ENCODE data around the gene BORCS8.

The BORCS8 gene

DNA sequence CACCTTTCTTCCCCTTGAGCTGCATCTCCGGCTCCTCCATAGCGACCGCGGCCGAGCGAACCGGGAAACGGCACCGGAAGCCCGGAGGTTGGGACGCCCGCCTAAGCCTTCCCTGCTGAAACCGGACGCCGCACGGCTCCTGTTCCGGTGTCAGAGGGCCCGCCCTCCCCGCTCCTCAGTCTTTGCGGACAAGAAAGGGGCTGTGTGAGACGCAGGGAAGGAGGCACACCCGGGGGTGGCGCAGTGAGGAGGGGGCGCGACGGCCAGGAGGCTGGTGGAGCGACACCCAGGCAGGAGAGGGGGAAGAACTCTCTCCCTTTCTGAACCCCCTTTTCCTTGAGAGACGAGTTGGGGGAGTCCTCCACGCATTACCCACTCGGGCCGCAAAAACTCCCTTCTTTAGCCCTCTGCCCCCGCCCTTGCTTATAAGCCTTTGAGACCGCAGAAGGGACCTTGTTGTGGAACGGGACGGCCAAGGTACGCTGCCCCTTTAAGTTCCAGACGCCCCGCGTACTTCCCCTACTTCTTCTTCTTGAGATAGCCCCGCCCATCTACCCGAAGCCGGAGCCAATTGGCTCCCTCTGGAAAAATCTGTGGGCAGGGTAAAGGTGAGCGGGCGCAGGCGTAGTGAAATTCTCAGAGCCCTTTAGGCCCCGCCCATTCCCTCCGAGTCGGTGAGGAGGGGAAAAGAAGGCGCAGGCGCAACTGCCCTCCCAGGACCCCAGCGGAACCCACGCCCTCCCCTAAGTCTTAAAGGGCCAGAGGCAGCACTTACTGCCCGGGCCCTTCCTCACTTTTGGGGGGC is at the start of gene BORCS8, which contains the start of gene RFXANK:
Gene BORCS8 (minus strand): TSS at position 75 of the 805 bp plus-strand sequence. CDS start 35 bp downstream, at position 40.
Gene RFXANK (plus strand): TSS at position 181 of the 805 bp plus-strand sequence. CDS start 1,689 bp downstream, outside the sequence.
- DNase-seq (ENCODE audit: low read depth), result peak; percentile 98
- TF ChIP-seq, protein P1, sequence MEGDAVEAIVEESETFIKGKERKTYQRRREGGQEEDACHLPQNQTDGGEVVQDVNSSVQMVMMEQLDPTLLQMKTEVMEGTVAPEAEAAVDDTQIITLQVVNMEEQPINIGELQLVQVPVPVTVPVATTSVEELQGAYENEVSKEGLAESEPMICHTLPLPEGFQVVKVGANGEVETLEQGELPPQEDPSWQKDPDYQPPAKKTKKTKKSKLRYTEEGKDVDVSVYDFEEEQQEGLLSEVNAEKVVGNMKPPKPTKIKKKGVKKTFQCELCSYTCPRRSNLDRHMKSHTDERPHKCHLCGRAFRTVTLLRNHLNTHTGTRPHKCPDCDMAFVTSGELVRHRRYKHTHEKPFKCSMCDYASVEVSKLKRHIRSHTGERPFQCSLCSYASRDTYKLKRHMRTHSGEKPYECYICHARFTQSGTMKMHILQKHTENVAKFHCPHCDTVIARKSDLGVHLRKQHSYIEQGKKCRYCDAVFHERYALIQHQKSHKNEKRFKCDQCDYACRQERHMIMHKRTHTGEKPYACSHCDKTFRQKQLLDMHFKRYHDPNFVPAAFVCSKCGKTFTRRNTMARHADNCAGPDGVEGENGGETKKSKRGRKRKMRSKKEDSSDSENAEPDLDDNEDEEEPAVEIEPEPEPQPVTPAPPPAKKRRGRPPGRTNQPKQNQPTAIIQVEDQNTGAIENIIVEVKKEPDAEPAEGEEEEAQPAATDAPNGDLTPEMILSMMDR (conservative IDR thresholded peaks at IDR 0.05; ENCODE audit: control insufficient read depth, insufficient read depth, low read depth, low read length), result no peak
- H3K4me3 ChIP-seq (ENCODE audit: control insufficient read depth, low read depth, low read length), result peak within 1 kb of the TSS; percentile 98

DNA sequence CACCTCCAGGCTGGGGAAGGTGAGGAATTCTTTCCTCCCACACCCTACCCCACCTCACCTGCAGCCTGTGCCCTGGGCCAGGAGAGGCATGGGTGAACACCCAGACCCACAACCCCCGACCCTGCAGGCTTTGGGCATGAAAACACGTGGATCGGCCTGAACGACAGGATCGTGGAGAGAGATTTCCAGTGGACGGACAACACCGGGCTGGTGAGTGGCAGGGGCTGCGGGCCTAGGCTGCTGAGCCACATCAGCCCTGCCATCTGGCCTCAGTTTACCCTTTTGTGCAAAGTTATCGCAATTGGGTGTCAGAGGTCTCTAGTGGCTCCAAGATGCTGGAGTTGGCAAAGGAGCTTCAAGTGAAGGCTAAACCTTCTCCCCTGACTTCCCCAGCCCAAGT is 48.5 kb upstream of the BORCS8 start:
- TF ChIP-seq, protein P1 (conservative IDR thresholded peaks at IDR 0.05; ENCODE audit: control insufficient read depth, insufficient read depth, low read depth, low read length), result no peak
- no peak overlapping the region for H3K4me3 ChIP-seq (ENCODE audit: control insufficient read depth, low read depth, low read length)
- DNase-seq (ENCODE audit: low read depth), result no peak

DNA sequence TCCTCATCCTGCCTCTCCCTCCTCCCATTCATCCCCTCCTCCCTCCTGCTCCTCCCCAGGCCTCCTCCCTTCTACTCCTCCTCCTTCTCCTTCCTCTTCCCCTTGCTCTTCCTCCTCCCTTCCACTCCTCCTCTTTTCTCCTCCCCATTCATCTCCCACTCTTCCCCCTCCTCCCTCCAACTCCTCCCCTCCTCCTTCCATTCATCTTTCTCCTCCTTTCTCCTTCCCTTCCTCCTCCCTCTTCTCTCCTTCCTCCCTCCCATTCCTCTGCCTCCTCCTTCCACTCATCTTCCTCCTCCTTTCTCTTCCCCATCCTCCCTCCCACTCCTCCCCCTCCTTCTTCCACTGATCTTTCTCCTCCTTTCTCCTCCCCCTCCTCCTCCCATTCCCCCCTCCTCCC is 47.7 kb upstream of the BORCS8 start:
- DNase-seq (ENCODE audit: low read depth), result no peak
- no peak overlapping the region for H3K4me3 ChIP-seq (ENCODE audit: control insufficient read depth, low read depth, low read length)
- TF ChIP-seq, protein P1 (conservative IDR thresholded peaks at IDR 0.05; ENCODE audit: control insufficient read depth, insufficient read depth, low read depth, low read length), result no peak

DNA sequence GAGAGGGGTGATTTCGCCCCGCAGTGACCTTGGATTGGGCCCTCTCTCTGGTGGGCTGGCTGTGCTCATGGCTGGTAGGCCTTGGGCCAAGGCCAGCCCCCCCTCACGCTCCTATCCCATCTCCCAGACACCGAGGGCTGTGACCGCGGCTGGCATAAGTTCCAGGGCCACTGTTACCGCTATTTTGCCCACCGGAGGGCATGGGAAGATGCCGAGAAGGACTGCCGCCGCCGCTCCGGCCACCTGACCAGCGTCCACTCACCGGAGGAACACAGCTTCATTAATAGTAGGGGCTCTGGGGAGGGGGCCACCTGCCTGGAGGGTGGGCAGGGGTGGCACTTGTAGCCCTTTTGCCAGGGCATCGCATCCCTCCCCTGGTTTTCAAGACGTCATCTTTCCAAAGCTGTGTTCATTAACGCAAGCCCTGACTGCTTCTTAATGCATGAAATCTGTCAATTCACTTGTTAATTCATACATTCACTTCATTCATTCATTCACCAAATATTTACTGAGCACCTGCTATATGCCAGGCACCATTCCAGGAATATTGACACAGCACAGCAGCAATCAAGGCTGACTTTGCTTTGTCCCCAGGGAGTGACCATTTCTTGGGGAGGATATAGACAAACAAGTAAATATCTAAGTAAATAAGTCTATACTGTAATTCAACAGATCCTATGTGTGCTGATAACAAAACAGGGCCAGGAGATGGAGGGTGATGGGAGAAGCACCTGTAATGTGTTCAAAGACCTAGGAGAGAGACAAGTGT is 46.4 kb upstream of the BORCS8 start:
- H3K4me3 ChIP-seq (ENCODE audit: control insufficient read depth, low read depth, low read length), result no peak overlapping the region
- TF ChIP-seq, protein P1 (conservative IDR thresholded peaks at IDR 0.05; ENCODE audit: control insufficient read depth, insufficient read depth, low read depth, low read length), result no peak
- DNase-seq (ENCODE audit: low read depth), result no peak

DNA sequence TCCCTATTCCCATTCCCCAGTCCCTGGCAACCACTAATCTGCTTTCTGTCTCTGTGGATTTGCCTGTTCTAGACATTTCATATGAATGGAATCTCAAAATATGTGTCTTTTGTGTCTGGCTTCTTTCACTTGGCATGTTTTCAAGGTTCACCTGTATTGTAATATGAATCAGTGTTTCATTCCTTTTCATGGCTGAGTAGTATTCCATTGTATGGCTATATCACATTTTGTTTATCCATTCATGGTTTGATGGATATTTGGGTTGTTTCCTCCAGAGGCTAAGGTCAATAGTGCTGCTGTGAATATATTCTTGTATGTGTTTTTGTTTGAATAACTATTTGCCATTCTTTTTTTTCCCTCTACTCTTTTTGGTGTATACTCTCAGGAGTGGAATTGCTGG is 44.2 kb upstream of the BORCS8 start:
- no peak for DNase-seq (ENCODE audit: low read depth)
- TF ChIP-seq, protein P1 (conservative IDR thresholded peaks at IDR 0.05; ENCODE audit: control insufficient read depth, insufficient read depth, low read depth, low read length), result no peak

DNA sequence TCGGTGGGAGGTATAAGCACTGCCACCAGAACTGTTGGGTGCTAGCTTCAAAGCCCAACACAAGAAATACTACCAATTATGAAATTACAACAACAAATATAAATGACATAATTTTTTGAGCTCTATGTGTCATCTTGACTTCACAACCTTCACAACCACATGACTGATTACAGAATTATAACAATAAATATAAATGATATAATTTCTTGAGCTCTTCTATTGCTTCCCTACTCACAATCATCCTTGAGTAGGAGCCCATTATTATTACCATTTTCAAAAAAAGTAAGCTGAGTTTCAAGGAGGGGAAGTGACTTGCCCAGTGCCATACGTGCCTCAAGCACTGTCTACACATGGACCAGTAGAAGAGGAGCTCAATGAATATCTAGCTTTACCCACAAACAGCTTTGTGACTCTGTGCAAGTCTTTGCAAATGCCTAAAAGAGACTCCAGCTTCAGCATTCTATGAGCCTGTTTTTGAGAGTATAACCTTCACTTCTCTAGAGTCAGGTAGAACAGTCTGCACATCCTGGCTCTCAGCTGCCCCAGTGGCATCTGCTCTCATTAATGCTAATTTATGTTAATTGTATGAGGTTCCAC is 42.4 kb upstream of the BORCS8 start:
- TF ChIP-seq, protein P1 (conservative IDR thresholded peaks at IDR 0.05; ENCODE audit: control insufficient read depth, insufficient read depth, low read depth, low read length), result no peak
- no peak overlapping the region for H3K4me3 ChIP-seq (ENCODE audit: control insufficient read depth, low read depth, low read length)
- DNase-seq (ENCODE audit: low read depth), result no peak

More for the DNA sequence above, 44.2 kb upstream of the BORCS8 start:
- H3K4me3 ChIP-seq (ENCODE audit: control insufficient read depth, low read depth, low read length), result no peak overlapping the region
